ENCODE measurements around the gene EP400.

The EP400 gene

DNA sequence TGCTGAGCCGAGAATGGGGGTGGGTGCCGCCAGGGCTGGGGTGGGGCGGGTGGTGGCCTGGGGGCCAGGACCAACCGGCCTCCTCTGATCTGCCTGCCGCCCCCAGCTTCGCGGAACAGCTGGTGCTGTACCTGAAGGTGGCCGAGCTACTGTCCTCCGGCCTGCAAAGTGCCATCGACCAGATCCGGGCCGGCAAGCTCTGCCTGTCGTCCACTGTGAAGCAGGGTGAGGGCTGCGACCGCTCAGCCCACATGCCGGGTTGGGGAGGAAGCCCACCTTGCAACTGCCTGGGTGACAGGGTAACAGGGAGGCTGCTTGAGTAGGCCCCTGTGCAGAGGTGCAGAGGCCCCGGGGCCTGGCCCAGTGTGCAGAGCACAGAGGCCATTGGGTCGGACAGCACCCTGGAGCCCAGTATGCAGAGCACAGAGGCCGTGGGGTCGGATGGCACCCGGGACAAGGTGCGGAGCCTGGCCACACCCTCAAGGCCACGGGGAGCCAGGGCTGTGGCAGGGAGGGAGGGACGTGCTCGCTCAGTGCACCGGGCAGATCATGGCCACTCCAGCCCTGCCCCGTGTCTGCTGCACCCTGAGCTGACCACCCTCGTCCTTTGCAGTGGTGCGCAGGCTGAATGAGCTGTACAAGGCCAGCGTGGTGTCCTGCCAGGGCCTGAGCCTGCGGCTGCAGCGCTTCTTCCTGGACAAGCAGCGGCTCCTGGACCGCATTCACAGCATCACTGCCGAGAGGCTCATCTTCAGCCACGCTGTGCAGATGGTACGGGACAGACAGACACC is 30.2 kb upstream of the EP400 start:
- Histone ChIP-seq H3K27ac (ENCODE audit: low read depth in 2 of 2, low read length in 2 of 2) (no peak overlapping the region), H3K9ac (ENCODE audit: low read depth in 1 of 2, low read length in 2 of 2) (no peak overlapping the region), H3K9me3 (ENCODE audit: control insufficient read depth in 2 of 2, low read length in 2 of 2) (no peaks in the 10 kb centered on the region), H3K36me3 (ENCODE audit: control insufficient read depth in 2 of 2, insufficient read depth in 2 of 2, low read length in 2 of 2) (peaks cover 21 to 38% of the 10 kb centered on the region in 2 donors), H3K27me3 (ENCODE audit: control insufficient read depth in 2 of 2, insufficient read depth in 2 of 2, low read length in 2 of 2) (no peaks in the 10 kb centered on the region), H3K4me1 (ENCODE audit: control insufficient read depth in 2 of 2, insufficient read depth in 2 of 2, low read length in 2 of 2) (no peaks in the 10 kb centered on the region), H3K4me3 (ENCODE audit: low read length in 2 of 2) (no peak overlapping the region)

DNA sequence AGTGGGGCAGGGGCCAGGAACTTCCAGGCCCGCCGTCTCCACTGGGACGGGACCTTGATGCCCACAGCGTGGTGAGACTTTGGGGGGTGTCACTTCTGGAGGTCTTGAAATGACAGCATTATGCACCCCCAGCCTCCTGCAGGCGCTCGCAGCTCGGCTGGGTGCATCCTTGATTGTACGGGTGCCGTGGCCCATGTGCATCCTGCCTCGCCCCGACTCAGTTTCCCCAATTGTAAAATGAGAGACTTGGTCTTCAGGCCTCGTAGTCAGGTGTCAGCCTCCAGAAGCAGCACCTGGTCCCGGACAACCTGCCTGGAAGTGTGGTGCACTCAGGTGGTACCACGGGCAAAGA is 29.6 kb upstream of the EP400 start:
- Histone ChIP-seq H3K9me3 (ENCODE audit: control insufficient read depth in 2 of 2, low read length in 2 of 2) (no peaks in the 10 kb centered on the region), H3K27ac (ENCODE audit: low read depth in 2 of 2, low read length in 2 of 2) (no peak overlapping the region), H3K9ac (ENCODE audit: low read depth in 1 of 2, low read length in 2 of 2) (no peak overlapping the region), H3K4me3 (ENCODE audit: low read length in 2 of 2) (no peak overlapping the region), H3K36me3 (ENCODE audit: control insufficient read depth in 2 of 2, insufficient read depth in 2 of 2, low read length in 2 of 2) (peaks cover 16 to 32% of the 10 kb centered on the region in 2 donors), H3K4me1 (ENCODE audit: control insufficient read depth in 2 of 2, insufficient read depth in 2 of 2, low read length in 2 of 2) (no peaks in the 10 kb centered on the region), H3K27me3 (ENCODE audit: control insufficient read depth in 2 of 2, insufficient read depth in 2 of 2, low read length in 2 of 2) (no peaks in the 10 kb centered on the region)

- no peak overlapping the region for H3K9ac ChIP-seq (ENCODE audit: low read depth in 1 of 2, low read length in 2 of 2)
- no peaks in the 10 kb centered on the region for H3K4me1 ChIP-seq (ENCODE audit: control insufficient read depth in 2 of 2, insufficient read depth in 2 of 2, low read length in 2 of 2)
- peaks cover 10 to 22% of the 10 kb centered on the region in 2 donors for H3K36me3 ChIP-seq (ENCODE audit: control insufficient read depth in 2 of 2, insufficient read depth in 2 of 2, low read length in 2 of 2)
- no peak overlapping the region for H3K27ac ChIP-seq (ENCODE audit: low read depth in 2 of 2, low read length in 2 of 2)
- H3K27me3 ChIP-seq (ENCODE audit: control insufficient read depth in 2 of 2, insufficient read depth in 2 of 2, low read length in 2 of 2) = no peaks in the 10 kb centered on the region
- no peak overlapping the region for H3K4me3 ChIP-seq (ENCODE audit: low read length in 2 of 2)
- no peaks in the 10 kb centered on the region for H3K9me3 ChIP-seq (ENCODE audit: control insufficient read depth in 2 of 2, low read length in 2 of 2)
Measured at GRCh38 chr12:131920902-131921840, 28.6 kb upstream of the EP400 start.

DNA sequence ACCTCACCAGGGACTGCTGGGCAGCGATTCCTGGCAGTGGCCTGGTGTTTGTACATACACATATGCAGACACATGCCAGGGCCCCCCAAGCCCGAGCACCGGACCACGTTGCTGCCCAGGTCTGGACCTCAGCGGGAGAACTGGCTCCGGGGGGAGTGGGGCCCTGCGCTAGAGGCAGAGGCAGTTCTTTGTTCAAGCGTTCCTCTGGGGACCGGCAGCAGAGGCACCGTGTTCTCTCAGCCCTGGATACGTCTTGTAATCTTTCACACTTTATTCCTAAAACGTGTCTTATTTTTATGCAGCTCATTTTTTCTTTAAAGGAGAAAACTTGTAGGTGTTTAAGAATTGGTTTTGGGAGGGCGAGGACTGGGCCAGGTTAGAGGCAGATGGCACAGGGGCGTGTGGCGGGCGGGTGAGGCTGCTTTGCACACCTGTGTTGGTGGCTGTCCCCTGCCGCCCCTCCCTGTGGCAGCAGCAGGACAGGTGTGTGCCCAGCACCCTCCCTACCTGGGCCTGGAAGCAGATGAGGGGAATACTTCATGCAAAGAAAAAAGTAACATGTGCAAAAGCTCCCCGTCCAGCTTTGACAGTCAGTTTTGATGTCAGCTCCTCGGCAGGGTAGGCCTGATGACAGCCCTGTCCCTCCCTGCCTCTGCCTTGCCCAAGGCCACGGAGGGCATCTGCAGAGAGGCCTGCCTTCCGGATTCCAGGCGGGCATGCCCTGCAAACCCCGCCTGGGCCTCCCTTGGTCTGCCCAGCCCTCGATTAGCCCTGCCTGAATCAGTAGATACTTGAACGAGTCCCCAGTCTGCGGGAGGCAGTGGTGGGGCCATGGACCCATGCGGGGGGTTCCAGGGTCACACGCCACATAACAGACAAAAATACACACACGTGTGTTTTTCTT is 27.6 kb upstream of the EP400 start:
- no peaks in the 10 kb centered on the region for H3K4me1 ChIP-seq (ENCODE audit: control insufficient read depth in 2 of 2, insufficient read depth in 2 of 2, low read length in 2 of 2)
- no peak overlapping the region for H3K9ac ChIP-seq (ENCODE audit: low read depth in 1 of 2, low read length in 2 of 2)
- no peak overlapping the region for H3K27ac ChIP-seq (ENCODE audit: low read depth in 2 of 2, low read length in 2 of 2)
- H3K27me3 ChIP-seq (ENCODE audit: control insufficient read depth in 2 of 2, insufficient read depth in 2 of 2, low read length in 2 of 2) = no peaks in the 10 kb centered on the region
- H3K9me3 ChIP-seq (ENCODE audit: control insufficient read depth in 2 of 2, low read length in 2 of 2) = no peaks in the 10 kb centered on the region
- H3K4me3 ChIP-seq (ENCODE audit: low read length in 2 of 2) = no peak overlapping the region
- H3K36me3 ChIP-seq (ENCODE audit: control insufficient read depth in 2 of 2, insufficient read depth in 2 of 2, low read length in 2 of 2) = peaks cover 10 to 16% of the 10 kb centered on the region in 2 donors

GRCh38 chr12:131922772-131923171 is 27.0 kb upstream of the EP400 start:
- H3K27ac ChIP-seq (ENCODE audit: low read depth in 2 of 2, low read length in 2 of 2) = no peak overlapping the region
- H3K36me3 ChIP-seq (ENCODE audit: control insufficient read depth in 2 of 2, insufficient read depth in 2 of 2, low read length in 2 of 2) = peaks cover 7 to 16% of the 10 kb centered on the region in 2 donors
- no peaks in the 10 kb centered on the region for H3K4me1 ChIP-seq (ENCODE audit: control insufficient read depth in 2 of 2, insufficient read depth in 2 of 2, low read length in 2 of 2)
- H3K4me3 ChIP-seq (ENCODE audit: low read length in 2 of 2) = no peak overlapping the region
- no peaks in the 10 kb centered on the region for H3K9me3 ChIP-seq (ENCODE audit: control insufficient read depth in 2 of 2, low read length in 2 of 2)
- no peak overlapping the region for H3K9ac ChIP-seq (ENCODE audit: low read depth in 1 of 2, low read length in 2 of 2)
- no peaks in the 10 kb centered on the region for H3K27me3 ChIP-seq (ENCODE audit: control insufficient read depth in 2 of 2, insufficient read depth in 2 of 2, low read length in 2 of 2)

- peak overlapping the region in 1 of 2 donors; percentile 38 for H3K27ac ChIP-seq (ENCODE audit: low read depth in 2 of 2, low read length in 2 of 2)
- H3K27me3 ChIP-seq (ENCODE audit: control insufficient read depth in 2 of 2, insufficient read depth in 2 of 2, low read length in 2 of 2) = no peaks in the 10 kb centered on the region
- peaks cover 7 to 16% of the 10 kb centered on the region in 2 donors for H3K36me3 ChIP-seq (ENCODE audit: control insufficient read depth in 2 of 2, insufficient read depth in 2 of 2, low read length in 2 of 2)
- no peak overlapping the region for H3K9ac ChIP-seq (ENCODE audit: low read depth in 1 of 2, low read length in 2 of 2)
- no peaks in the 10 kb centered on the region for H3K4me1 ChIP-seq (ENCODE audit: control insufficient read depth in 2 of 2, insufficient read depth in 2 of 2, low read length in 2 of 2)
- H3K4me3 ChIP-seq (ENCODE audit: low read length in 2 of 2) = no peak overlapping the region
- H3K9me3 ChIP-seq (ENCODE audit: control insufficient read depth in 2 of 2, low read length in 2 of 2) = no peaks in the 10 kb centered on the region
Measured at GRCh38 chr12:131923260-131923659, 26.5 kb upstream of the EP400 start.

DNA sequence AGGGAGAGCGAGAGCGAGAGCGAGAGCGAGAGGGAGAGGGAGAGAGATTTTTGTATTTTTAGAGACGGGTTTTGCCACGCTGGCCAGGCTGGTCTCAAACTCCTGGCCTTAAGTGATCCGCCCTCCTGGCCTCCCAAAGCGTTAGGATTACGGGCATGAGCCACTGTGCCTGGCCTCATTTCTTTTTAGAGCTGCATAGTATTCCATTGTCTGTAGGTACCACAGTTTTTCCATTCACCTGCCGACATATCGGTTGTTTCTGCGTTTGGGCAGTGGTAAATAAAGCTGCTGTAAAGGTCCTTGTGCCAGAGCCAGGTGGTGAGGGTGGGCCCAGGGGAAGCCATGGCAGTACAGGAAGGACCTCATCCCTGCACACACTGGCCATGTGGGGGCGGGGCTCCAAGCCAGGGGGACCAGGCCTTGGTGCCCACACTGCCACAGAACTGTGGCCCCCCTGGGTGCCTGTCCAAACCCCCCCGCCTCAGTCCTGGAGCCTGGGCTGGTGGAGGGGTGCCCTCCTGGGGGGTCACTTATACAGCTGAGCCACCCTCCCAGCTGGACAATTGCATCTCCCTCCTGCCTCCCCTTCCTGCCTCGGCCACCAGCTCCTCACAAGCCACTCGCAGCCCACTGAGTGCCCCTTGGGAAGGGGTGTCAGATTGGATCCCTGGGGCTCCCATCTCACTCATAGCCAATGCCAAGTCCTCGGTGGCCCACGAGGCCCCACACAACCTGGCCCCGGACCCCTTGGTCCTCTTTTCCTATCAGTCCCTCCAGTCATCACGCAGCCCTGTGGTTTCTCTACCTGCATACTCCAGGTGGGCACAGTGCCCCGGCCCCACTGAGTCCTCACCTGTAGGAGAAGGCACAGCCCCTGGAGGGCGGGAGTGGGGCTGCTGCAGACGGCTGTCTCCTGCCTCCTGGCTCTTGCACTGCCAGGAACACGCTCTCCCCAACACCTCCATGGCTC is 22.3 kb upstream of the EP400 start:
- Histone ChIP-seq H3K36me3 (ENCODE audit: control insufficient read depth in 2 of 2, insufficient read depth in 2 of 2, low read length in 2 of 2) (peaks cover 5 to 7% of the 10 kb centered on the region in 2 donors), H3K4me3 (ENCODE audit: low read length in 2 of 2) (no peak overlapping the region), H3K4me1 (ENCODE audit: control insufficient read depth in 2 of 2, insufficient read depth in 2 of 2, low read length in 2 of 2) (peaks cover 6 to 8% of the 10 kb centered on the region in 2 donors), H3K9me3 (ENCODE audit: control insufficient read depth in 2 of 2, low read length in 2 of 2) (no peaks in the 10 kb centered on the region), H3K9ac (ENCODE audit: low read depth in 1 of 2, low read length in 2 of 2) (no peak overlapping the region), H3K27ac (ENCODE audit: low read depth in 2 of 2, low read length in 2 of 2) (no peak overlapping the region), H3K27me3 (ENCODE audit: control insufficient read depth in 2 of 2, insufficient read depth in 2 of 2, low read length in 2 of 2) (no peaks in the 10 kb centered on the region)

GRCh38 chr12:131928080-131928710 is 21.5 kb upstream of the EP400 start:
- H3K4me3 ChIP-seq (ENCODE audit: low read length in 2 of 2) = peak overlapping the region; percentile 69 to 71
- peaks cover 11 to 15% of the 10 kb centered on the region in 2 donors for H3K36me3 ChIP-seq (ENCODE audit: control insufficient read depth in 2 of 2, insufficient read depth in 2 of 2, low read length in 2 of 2)
- H3K9ac ChIP-seq (ENCODE audit: low read depth in 1 of 2, low read length in 2 of 2) = peak overlapping the region; percentile 63 to 78
- peaks cover 6 to 8% of the 10 kb centered on the region in 2 donors for H3K4me1 ChIP-seq (ENCODE audit: control insufficient read depth in 2 of 2, insufficient read depth in 2 of 2, low read length in 2 of 2)
- no peaks in the 10 kb centered on the region for H3K9me3 ChIP-seq (ENCODE audit: control insufficient read depth in 2 of 2, low read length in 2 of 2)
- H3K27me3 ChIP-seq (ENCODE audit: control insufficient read depth in 2 of 2, insufficient read depth in 2 of 2, low read length in 2 of 2) = no peaks in the 10 kb centered on the region
- H3K27ac ChIP-seq (ENCODE audit: low read depth in 2 of 2, low read length in 2 of 2) = peak overlapping the region; percentile 79 to 82
